ENCODE measurements around the gene RNF121. TPM values are rescaled to one million over a fixed set of nuclear protein-coding genes. Genes with fewer than 3 reads are reported as not detected.
A peak's percentile ranks its signal among the peaks of the same experiment; 100 is the strongest.

The RNF121 gene
- total and polyA plus RNA-seq, 5 donors from 2014 or later, result 8.8 to 23.6 (median 10.6) TPM

GRCh38 chr11:71992136-71992730, 63.4 kb downstream of the RNF121 start:
- H3K27ac ChIP-seq (ENCODE audit: insufficient read depth, low read length, poor library complexity, severe bottlenecking), result no peak overlapping the region
- DNase-seq (no peak), ATAC-seq (ENCODE audit: low read depth in 2 of 2) (no peak)
- Mint-ChIP-seq H3K36me3 (peaks cover 19% of the 10 kb centered on the region), H3K27me3 (no peaks in the 10 kb centered on the region), H3K4me1 (peaks cover 0 to 11% (median 4%) of the 10 kb centered on the region in 4 donors), H3K4me3 (no peak overlapping the region), H3K9me3 (no peaks in the 10 kb centered on the region), H3K27ac (no peak overlapping the region)
- no peaks in the 10 kb centered on the region for H3K27me3 ChIP-seq (ENCODE audit: control insufficient read depth, insufficient read depth, low read length)
- H3K4me1 ChIP-seq (ENCODE audit: control insufficient read depth, insufficient read depth, low read length, poor library complexity, severe bottlenecking), result no peaks in the 10 kb centered on the region
- no peak overlapping the region for H3K4me3 ChIP-seq (ENCODE audit: low read depth, low read length)
- H3K9me3 ChIP-seq (ENCODE audit: control insufficient read depth in 2 of 2, low read length in 2 of 2), result no peaks in the 10 kb centered on the region
- H3K36me3 ChIP-seq (ENCODE audit: control insufficient read depth, insufficient read depth, low read length), result peaks cover 15% of the 10 kb centered on the region

GRCh38 chr11:71994786-71995185, 65.9 kb downstream of the RNF121 start:
- Mint-ChIP-seq H3K27ac (peak overlapping the region in 1 of 3 donors; percentile 18), H3K9me3 (no peaks in the 10 kb centered on the region), H3K4me1 (peaks cover 17 to 27% (median 20%) of the 10 kb centered on the region in 4 donors), H3K27me3 (no peaks in the 10 kb centered on the region), H3K4me3 (peak overlapping the region in 1 of 4 donors; percentile 15), H3K36me3 (peaks cover 19% of the 10 kb centered on the region)
- Histone ChIP-seq H3K4me3 (ENCODE audit: low read depth, low read length) (no peak overlapping the region), H3K4me1 (ENCODE audit: control insufficient read depth, insufficient read depth, low read length, poor library complexity, severe bottlenecking) (peaks cover 18% of the 10 kb centered on the region), H3K36me3 (ENCODE audit: control insufficient read depth, insufficient read depth, low read length) (peaks cover 14% of the 10 kb centered on the region), H3K27me3 (ENCODE audit: control insufficient read depth, insufficient read depth, low read length) (no peaks in the 10 kb centered on the region), H3K27ac (ENCODE audit: insufficient read depth, low read length, poor library complexity, severe bottlenecking) (no peak overlapping the region), H3K9me3 (ENCODE audit: control insufficient read depth in 2 of 2, low read length in 2 of 2) (no peaks in the 10 kb centered on the region)
- no peak for ATAC-seq (ENCODE audit: low read depth in 2 of 2)
- DNase-seq, result no peak

GRCh38 chr11:71995726-71996291, 67.0 kb downstream of the RNF121 start:
- Mint-ChIP-seq H3K4me1 (peaks cover 17 to 28% (median 24%) of the 10 kb centered on the region in 4 donors), H3K27me3 (no peaks in the 10 kb centered on the region), H3K9me3 (no peaks in the 10 kb centered on the region), H3K36me3 (peaks cover 16% of the 10 kb centered on the region), H3K4me3 (no peak overlapping the region), H3K27ac (peak overlapping the region in 1 of 3 donors; percentile 36)
- ATAC-seq (ENCODE audit: low read depth in 2 of 2) (no peak), DNase-seq (no peak)
- Histone ChIP-seq H3K9me3 (ENCODE audit: control insufficient read depth in 2 of 2, low read length in 2 of 2) (no peaks in the 10 kb centered on the region), H3K4me3 (ENCODE audit: low read depth, low read length) (no peak overlapping the region), H3K27ac (ENCODE audit: insufficient read depth, low read length, poor library complexity, severe bottlenecking) (no peak overlapping the region), H3K4me1 (ENCODE audit: control insufficient read depth, insufficient read depth, low read length, poor library complexity, severe bottlenecking) (peaks cover 24% of the 10 kb centered on the region), H3K27me3 (ENCODE audit: control insufficient read depth, insufficient read depth, low read length) (no peaks in the 10 kb centered on the region), H3K36me3 (ENCODE audit: control insufficient read depth, insufficient read depth, low read length) (peaks cover 9% of the 10 kb centered on the region)

- H3K4me1 Mint-ChIP-seq, result peaks cover 17 to 30% (median 22%) of the 10 kb centered on the region in 4 donors
- H3K4me1 ChIP-seq (ENCODE audit: control insufficient read depth, insufficient read depth, low read length, poor library complexity, severe bottlenecking), result peaks cover 24% of the 10 kb centered on the region
These were observed 67.7 kb downstream of the RNF121 start for GRCh38 chr11:71996517-71996916.

GRCh38 chr11:71996946-71997345, 68.1 kb downstream of the RNF121 start:
- H3K36me3 ChIP-seq (ENCODE audit: control insufficient read depth, insufficient read depth, low read length), result peaks cover 12% of the 10 kb centered on the region
- no peaks in the 10 kb centered on the region for H3K9me3 ChIP-seq (ENCODE audit: control insufficient read depth in 2 of 2, low read length in 2 of 2)
- Mint-ChIP-seq H3K4me3 (peak overlapping the region in 1 of 4 donors; percentile 29), H3K36me3 (peaks cover 19% of the 10 kb centered on the region), H3K4me1 (peaks cover 15 to 33% (median 24%) of the 10 kb centered on the region in 4 donors), H3K9me3 (no peaks in the 10 kb centered on the region), H3K27ac (peak overlapping the region in 1 of 3 donors; percentile 38), H3K27me3 (no peaks in the 10 kb centered on the region)
- DNase-seq, result no peak
- no peak overlapping the region for H3K4me3 ChIP-seq (ENCODE audit: low read depth, low read length)
- H3K27me3 ChIP-seq (ENCODE audit: control insufficient read depth, insufficient read depth, low read length), result no peaks in the 10 kb centered on the region
- H3K27ac ChIP-seq (ENCODE audit: insufficient read depth, low read length, poor library complexity, severe bottlenecking), result no peak overlapping the region
- ATAC-seq (ENCODE audit: low read depth in 2 of 2), result peak in 1 of 2 donors; percentile 13
- H3K4me1 ChIP-seq (ENCODE audit: control insufficient read depth, insufficient read depth, low read length, poor library complexity, severe bottlenecking), result peaks cover 24% of the 10 kb centered on the region

More at GRCh38 chr11:71996517-71996916, 67.7 kb downstream of the RNF121 start:
- H3K4me3 ChIP-seq (ENCODE audit: low read depth, low read length), result no peak overlapping the region
- Mint-ChIP-seq H3K27ac (peak overlapping the region in 1 of 3 donors; percentile 38), H3K36me3 (peaks cover 16% of the 10 kb centered on the region), H3K27me3 (no peaks in the 10 kb centered on the region), H3K9me3 (no peaks in the 10 kb centered on the region), H3K4me3 (peak overlapping the region in 1 of 4 donors; percentile 29)
- no peak for ATAC-seq (ENCODE audit: low read depth in 2 of 2)
- peaks cover 8% of the 10 kb centered on the region for H3K36me3 ChIP-seq (ENCODE audit: control insufficient read depth, insufficient read depth, low read length)
- H3K27ac ChIP-seq (ENCODE audit: insufficient read depth, low read length, poor library complexity, severe bottlenecking), result no peak overlapping the region
- no peaks in the 10 kb centered on the region for H3K9me3 ChIP-seq (ENCODE audit: control insufficient read depth in 2 of 2, low read length in 2 of 2)
- no peaks in the 10 kb centered on the region for H3K27me3 ChIP-seq (ENCODE audit: control insufficient read depth, insufficient read depth, low read length)
- DNase-seq, result no peak

DNA sequence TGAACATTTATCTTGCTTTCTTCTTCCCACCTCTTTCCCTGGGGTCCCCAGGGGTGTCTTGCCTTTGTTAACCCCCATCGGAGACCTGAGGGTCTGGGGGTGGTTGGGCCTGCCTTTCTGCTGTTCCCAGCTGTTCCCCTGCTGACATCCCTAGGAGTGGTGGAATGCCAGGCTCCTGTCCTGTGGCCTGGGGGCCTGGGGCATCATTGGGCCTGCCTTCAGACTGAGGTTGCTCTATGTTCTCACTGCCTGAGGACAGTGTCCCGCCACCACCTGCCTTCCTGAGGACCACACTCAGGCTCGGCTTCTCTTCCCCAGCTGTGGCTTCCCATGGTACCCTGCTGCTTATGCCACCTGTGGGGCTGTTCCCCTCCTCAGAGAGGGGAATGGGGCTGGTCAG, 68.7 kb downstream of the RNF121 start:
- ATAC-seq (ENCODE audit: low read depth in 2 of 2) (no peak), DNase-seq (no peak)
- peaks cover 25% of the 10 kb centered on the region for H3K36me3 Mint-ChIP-seq
- H3K4me3 ChIP-seq (ENCODE audit: low read depth, low read length), result no peak overlapping the region
- H3K4me1 ChIP-seq (ENCODE audit: control insufficient read depth, insufficient read depth, low read length, poor library complexity, severe bottlenecking), result peaks cover 24% of the 10 kb centered on the region
- peak overlapping the region in 1 of 3 donors; percentile 20 for H3K27ac Mint-ChIP-seq
- no peaks in the 10 kb centered on the region for H3K27me3 ChIP-seq (ENCODE audit: control insufficient read depth, insufficient read depth, low read length)
- H3K36me3 ChIP-seq (ENCODE audit: control insufficient read depth, insufficient read depth, low read length), result peaks cover 15% of the 10 kb centered on the region
- no peaks in the 10 kb centered on the region for H3K9me3 Mint-ChIP-seq
- H3K4me3 Mint-ChIP-seq, result no peak overlapping the region
- H3K4me1 Mint-ChIP-seq, result peaks cover 15 to 39% (median 24%) of the 10 kb centered on the region in 4 donors
- H3K27me3 Mint-ChIP-seq, result no peaks in the 10 kb centered on the region
- H3K27ac ChIP-seq (ENCODE audit: insufficient read depth, low read length, poor library complexity, severe bottlenecking), result no peak overlapping the region
- H3K9me3 ChIP-seq (ENCODE audit: control insufficient read depth in 2 of 2, low read length in 2 of 2), result no peaks in the 10 kb centered on the region

GRCh38 chr11:71998061-71998460, 69.2 kb downstream of the RNF121 start:
- H3K4me1 Mint-ChIP-seq, result peaks cover 14 to 39% (median 22%) of the 10 kb centered on the region in 4 donors
- H3K27ac Mint-ChIP-seq, result peak overlapping the region; percentile 96 to 98 (median 98)
- Histone ChIP-seq H3K27me3 (ENCODE audit: control insufficient read depth, insufficient read depth, low read length) (no peaks in the 10 kb centered on the region), H3K4me1 (ENCODE audit: control insufficient read depth, insufficient read depth, low read length, poor library complexity, severe bottlenecking) (peaks cover 24% of the 10 kb centered on the region), H3K9me3 (ENCODE audit: control insufficient read depth in 2 of 2, low read length in 2 of 2) (no peaks in the 10 kb centered on the region), H3K36me3 (ENCODE audit: control insufficient read depth, insufficient read depth, low read length) (peaks cover 17% of the 10 kb centered on the region), H3K4me3 (ENCODE audit: low read depth, low read length) (no peak overlapping the region), H3K27ac (ENCODE audit: insufficient read depth, low read length, poor library complexity, severe bottlenecking) (no peak overlapping the region)
- peak overlapping the region in 2 of 4 donors; percentile 88 to 92 for H3K4me3 Mint-ChIP-seq
- no peak for ATAC-seq (ENCODE audit: low read depth in 2 of 2)
- DNase-seq, result no peak
- peaks cover 24% of the 10 kb centered on the region for H3K36me3 Mint-ChIP-seq
- no peaks in the 10 kb centered on the region for H3K27me3 Mint-ChIP-seq
- no peaks in the 10 kb centered on the region for H3K9me3 Mint-ChIP-seq

Data from CD4-positive, CD25-positive, alpha-beta regulatory T cell (primary cell).